WTC11 (cell line): ENCODE measurements around the gene TRIM40. TPM values are rescaled to one million over a fixed set of nuclear protein-coding genes. Genes with fewer than 3 reads are reported as not detected.

Experiments used
- ATAC-seq: fragments of 200-7000 bp; cut with Tn5 transposase; 2 replicates; pipeline ENCODE4 v1.10.0; 2021; ENCODE audit warnings: mild to moderate bottlenecking, moderate library complexity
- CTCF ChIA-PET: fragments of 300-600 bp; sonication (Branson Sonifier 250); formaldehyde crosslinking; loops from one replicate; lab custom pipeline; 2021; ENCODE audit warnings: antibody characterized with exemption; lab: Charles Lee
- POLR2A ChIA-PET: fragments of 350-600 bp; sonication (Branson Sonifier 250); formaldehyde crosslinking; loops from one replicate; lab custom pipeline; 2021; ENCODE audit warnings: antibody characterized with exemption; lab: Charles Lee
- DNase-seq: peaks from one replicate; pipeline ENCODE4 v3.0.0; 2021; ENCODE audit warnings: low spot score
- H3K27ac Mint-ChIP-seq: 2 replicates; pipeline ENCODE4 v1.8.0; 2021; ENCODE audit warnings: mixed read lengths
- H3K27me3 Mint-ChIP-seq: 2 replicates; pipeline ENCODE4 v1.8.0; 2021; ENCODE audit warnings: low read depth, mild to moderate bottlenecking, moderate library complexity, mixed read lengths
- H3K36me3 Mint-ChIP-seq: 2 replicates; pipeline ENCODE4 v1.8.0; 2021; ENCODE audit warnings: mixed read lengths
- H3K4me1 Mint-ChIP-seq: 2 replicates; pipeline ENCODE4 v1.8.0; 2022; ENCODE audit warnings: mixed read lengths
- H3K4me3 Mint-ChIP-seq: 2 replicates; pipeline ENCODE4 v1.8.0; 2021; ENCODE audit warnings: mild to moderate bottlenecking, moderate library complexity, mixed read lengths
- H3K9me3 Mint-ChIP-seq: 2 replicates; pipeline ENCODE4 v1.8.0; 2021; ENCODE audit warnings: mixed read lengths
- AR ChIP-seq: fragments of 250-450 bp; sonication (Bioruptor Pico); IDR thresholded peaks from 2 replicates; pipeline ENCODE4 v1.9.0; 2021; ENCODE audit warnings: mild to moderate bottlenecking
- CREB1 ChIP-seq: sonication (generic); formaldehyde crosslinking; IDR thresholded peaks from 2 replicates; pipeline ENCODE4 v1.8.0; 2023; ENCODE audit warnings: mild to moderate bottlenecking, missing genetic modification reagents
- E2F4 ChIP-seq: sonication (generic); formaldehyde crosslinking; IDR thresholded peaks from 2 replicates; pipeline ENCODE4 v1.8.1; 2022; ENCODE audit warnings: low read depth, mild to moderate bottlenecking, moderate library complexity, missing genetic modification reagents, borderline replicate concordance
- ELF4 ChIP-seq: sonication (generic); formaldehyde crosslinking; IDR thresholded peaks from 2 replicates; pipeline ENCODE4 v1.8.1; 2022; ENCODE audit warnings: low read depth, mild to moderate bottlenecking, moderate library complexity, missing genetic modification reagents
- EMX1 ChIP-seq: fragments of 250-450 bp; sonication (Bioruptor Pico); IDR thresholded peaks from 2 replicates; pipeline ENCODE4 v1.8.0; 2021; ENCODE audit warnings: mild to moderate bottlenecking
- ERG ChIP-seq: fragments of 250-450 bp; sonication (Bioruptor Pico); IDR thresholded peaks from 2 replicates; pipeline ENCODE4 v1.8.0; 2021; ENCODE audit warnings: mild to moderate bottlenecking
- ETV6 ChIP-seq: sonication (generic); formaldehyde crosslinking; IDR thresholded peaks from 2 replicates; pipeline ENCODE4 v1.8.1; 2022; ENCODE audit warnings: mild to moderate bottlenecking, missing genetic modification reagents
- FOXJ3 ChIP-seq: sonication (generic); formaldehyde crosslinking; IDR thresholded peaks from 2 replicates; pipeline ENCODE4 v1.9.0; 2021; ENCODE audit warnings: missing genetic modification reagents, mild to moderate bottlenecking, borderline replicate concordance
- GRHL2 ChIP-seq: fragments of 250-450 bp; sonication (Bioruptor Pico); IDR thresholded peaks from 2 replicates; pipeline ENCODE4 v1.8.0; 2022; ENCODE audit warnings: mild to moderate bottlenecking, moderate library complexity; ENCODE audit not compliant: insufficient replicate concordance, severe bottlenecking
- GTF2I ChIP-seq: fragments of 250-450 bp; sonication (Bioruptor Pico); conservative IDR thresholded peaks from 2 replicates; pipeline ENCODE4 v1.4.0; 2021; ENCODE audit warnings: mild to moderate bottlenecking
- KAT7 ChIP-seq: sonication (generic); formaldehyde crosslinking; IDR thresholded peaks from 2 replicates; pipeline ENCODE4 v1.8.1; 2023; ENCODE audit warnings: missing genetic modification reagents, mild to moderate bottlenecking, borderline replicate concordance
- MAX ChIP-seq: sonication (generic); formaldehyde crosslinking; IDR thresholded peaks from 2 replicates; pipeline ENCODE4 v1.8.0; 2022; ENCODE audit warnings: mild to moderate bottlenecking, missing genetic modification reagents
- NFYB ChIP-seq: sonication (generic); formaldehyde crosslinking; conservative IDR thresholded peaks from 2 replicates; pipeline ENCODE4 v1.8.0; 2022; ENCODE audit warnings: low read depth, missing genetic modification reagents
- OVOL2 ChIP-seq: fragments of 250-450 bp; sonication (Bioruptor Pico); IDR thresholded peaks from 2 replicates; pipeline ENCODE4 v1.9.0; 2021; ENCODE audit warnings: mild to moderate bottlenecking, borderline replicate concordance
- SOX15 ChIP-seq: fragments of 250-450 bp; sonication (Bioruptor Pico); IDR thresholded peaks from 2 replicates; pipeline ENCODE4 v1.9.0; 2021; ENCODE audit warnings: mild to moderate bottlenecking
- SP1 ChIP-seq: sonication (generic); formaldehyde crosslinking; conservative IDR thresholded peaks from 2 replicates; pipeline ENCODE4 v1.8.1; 2022; ENCODE audit warnings: missing genetic modification reagents
- TEAD1 ChIP-seq: sonication (generic); formaldehyde crosslinking; IDR thresholded peaks from 2 replicates; pipeline ENCODE4 v1.8.0; 2022; ENCODE audit warnings: mild to moderate bottlenecking, missing genetic modification reagents
- ZBTB21 ChIP-seq: sonication (generic); formaldehyde crosslinking; IDR thresholded peaks from 2 replicates; pipeline ENCODE4 v1.8.1; 2023; ENCODE audit warnings: mild to moderate bottlenecking, missing genetic modification reagents, borderline replicate concordance
- ZBTB43 ChIP-seq: sonication (generic); formaldehyde crosslinking; IDR thresholded peaks from 2 replicates; pipeline ENCODE4 v1.8.1; 2023; ENCODE audit warnings: mild to moderate bottlenecking, missing genetic modification reagents
- ZNF219 ChIP-seq: sonication (generic); formaldehyde crosslinking; IDR thresholded peaks from 2 replicates; pipeline ENCODE4 v1.8.0; 2023; ENCODE audit warnings: missing genetic modification reagents, mild to moderate bottlenecking, borderline replicate concordance
- ZNF232 ChIP-seq: sonication (generic); formaldehyde crosslinking; IDR thresholded peaks from 2 replicates; pipeline ENCODE4 v1.8.0; 2022; ENCODE audit warnings: mild to moderate bottlenecking, missing genetic modification reagents
- ZNF396 ChIP-seq: fragments of 250-450 bp; sonication (Bioruptor Pico); IDR thresholded peaks from 2 replicates; pipeline ENCODE4 v1.8.0; 2021; ENCODE audit warnings: mild to moderate bottlenecking, moderate library complexity, borderline replicate concordance
- ZNF423 ChIP-seq: fragments of 250-450 bp; sonication (Bioruptor Pico); IDR thresholded peaks from 2 replicates; pipeline ENCODE4 v2.1.2; 2022; ENCODE audit warnings: mild to moderate bottlenecking, moderate library complexity
- ZNF425 ChIP-seq: fragments of 250-450 bp; sonication (Bioruptor Pico); conservative IDR thresholded peaks from 2 replicates; pipeline ENCODE4 v1.9.0; 2021; ENCODE audit warnings: mild to moderate bottlenecking
- ZNF512 ChIP-seq: sonication (generic); formaldehyde crosslinking; IDR thresholded peaks from 2 replicates; pipeline ENCODE4 v1.8.1; 2022; ENCODE audit warnings: missing genetic modification reagents, borderline replicate concordance
- total RNA-seq: library from RNA; stranded (reverse); gene quantifications from 3 replicates; pipeline ENCODE4 v1.2.3, GENCODE V29; 2021

The TRIM40 gene
- total RNA-seq, 1 experiment from 2014 or later = not detected

GRCh38 chr6:30103872-30104179 is 32.1 kb upstream of the TRIM40 start (continued):
- no peak; the same call in 1 of the 2 replicates for TF ChIP-seq MAX (CRISPR knock-in tag)
- TF ChIP-seq EMX1 (CRISPR knock-in tag) = no peak
- TF ChIP-seq SP1 (CRISPR knock-in tag) = no peak
- no peak for TF ChIP-seq CREB1
- TF ChIP-seq ZNF425 (CRISPR knock-in tag) = no peak
- no peak for TF ChIP-seq NFYB
- no peak for TF ChIP-seq ZNF423

- CTCF ChIA-PET = interaction anchor here (0.8 to 6.6 kb wide), 13 partner anchors 10 to 349 kb away, joined by 3 to 389 read pairs (median 5); partner anchors contain the start of genes PPP1R11, RNF39 and TRIM26
- no peak overlapping the region for H3K4me3 Mint-ChIP-seq
- ATAC-seq = no peak
- TF ChIP-seq ERG (CRISPR knock-in tag) (no peak), GRHL2 (CRISPR knock-in tag) (no peak), ZNF219 (CRISPR knock-in tag) (no peak), GTF2I (no peak), ZBTB43 (CRISPR knock-in tag) (no peak), ELF4 (no peak), CREB1 (no peak), SOX15 (no peak)
- no peaks in the 10 kb centered on the region for H3K36me3 Mint-ChIP-seq
- peaks cover 79% of the 10 kb centered on the region for H3K27me3 Mint-ChIP-seq
- no peak overlapping the region for H3K27ac Mint-ChIP-seq
- DNase-seq = no peak
- POLR2A ChIA-PET = no interaction called here
- peaks cover 29% of the 10 kb centered on the region for H3K4me1 Mint-ChIP-seq
- no peaks in the 10 kb centered on the region for H3K9me3 Mint-ChIP-seq
These were observed 31.3 kb upstream of the TRIM40 start for GRCh38 chr6:30104661-30105060.

GRCh38 chr6:30111266-30111856 is 24.6 kb upstream of the TRIM40 start:
- POLR2A ChIA-PET = no interaction called here
- H3K27me3 Mint-ChIP-seq = peaks cover 68% of the 10 kb centered on the region
- CTCF ChIA-PET = interaction anchor here (1.4 to 1.6 kb wide), 3 partner anchors 8 to 20 kb away, joined by 5 to 8 read pairs (median 5); no protein-coding TSS in a partner anchor
- no peaks in the 10 kb centered on the region for H3K36me3 Mint-ChIP-seq
- no peak overlapping the region for H3K4me3 Mint-ChIP-seq
- H3K4me1 Mint-ChIP-seq = no peaks in the 10 kb centered on the region
- no peak overlapping the region for H3K27ac Mint-ChIP-seq
- no peaks in the 10 kb centered on the region for H3K9me3 Mint-ChIP-seq
- TF ChIP-seq FOXJ3 (CRISPR knock-in tag) = no peak
- TF ChIP-seq TEAD1 = no peak
- no peak for TF ChIP-seq ETV6
- TF ChIP-seq E2F4 = no peak
- TF ChIP-seq OVOL2 (CRISPR knock-in tag) = no peak
- TF ChIP-seq ZNF512 (CRISPR knock-in tag) = no peak
- TF ChIP-seq ZNF396 (CRISPR knock-in tag) = no peak
- no peak for TF ChIP-seq AR (CRISPR knock-in tag)
- no peak for TF ChIP-seq ZBTB21 (CRISPR knock-in tag)
- TF ChIP-seq EMX1 (CRISPR knock-in tag) = no peak
- no peak for TF ChIP-seq ZNF219 (CRISPR knock-in tag)
- TF ChIP-seq ZNF232 (CRISPR knock-in tag) = no peak
- TF ChIP-seq KAT7 = no peak
- TF ChIP-seq, all 79 proteins: peak for 0
- no peak for ATAC-seq
- no peak for DNase-seq
